GM23338 (cell line): Measurements from ENCODE around the gene PRC1.

ENCODE experiments used
- CREB1 ChIP-seq: fragments of 250-450 bp; sonication (Bioruptor Pico); IDR thresholded peaks from 2 replicates; pipeline ENCODE4 v1.5.0; 2020; ENCODE audit warnings: low read depth, mild to moderate bottlenecking, moderate library complexity
- CTCF ChIP-seq, 2 experiments: fragments of 200-600 bp in 1 of 2; sonication (generic) in 1 of 2; conservative IDR thresholded peaks; 2 replicates each; pipeline versions ENCODE4 v1.5.1 to v1.6.1; 2016 to 2017; ENCODE audit warnings: antibody characterized with exemption in 2 of 2, low read depth in 2 of 2, mild to moderate bottlenecking in 2 of 2, moderate library complexity in 1 of 2
- ETS1 ChIP-seq: IDR thresholded peaks from 2 replicates; pipeline ENCODE4 v1.6.1; 2016; ENCODE audit warnings: antibody characterized with exemption
- EZH2 ChIP-seq: fragments of 200-600 bp; sonication (generic); IDR thresholded peaks from one replicate; pipeline ENCODE4 v1.8.0; 2017; ENCODE audit warnings: antibody characterized with exemption, mild to moderate bottlenecking, low read depth; ENCODE audit not compliant: unreplicated experiment
- EZH2phosphoT487 ChIP-seq: fragments of 200-600 bp; sonication (generic); IDR thresholded peaks from one replicate; pipeline ENCODE4 v1.8.1; 2018; ENCODE audit warnings: antibody characterized with exemption; ENCODE audit not compliant: unreplicated experiment
- POLR2AphosphoS5 ChIP-seq: IDR thresholded peaks from 2 replicates; pipeline ENCODE4 v1.6.1; 2016; ENCODE audit warnings: antibody characterized with exemption, low read depth
- REST ChIP-seq: IDR thresholded peaks from one replicate; pipeline ENCODE4 v1.6.1; 2018; ENCODE audit warnings: antibody characterized with exemption; ENCODE audit not compliant: unreplicated experiment
- STAT1 ChIP-seq: IDR thresholded peaks from one replicate; pipeline ENCODE4 v1.6.1; 2016; ENCODE audit warnings: antibody characterized with exemption; ENCODE audit not compliant: unreplicated experiment

GRCh38 chr15:90941038-90941437 lies 53.3 kb downstream of the PRC1 start:
- TF ChIP-seq REST: no peak
- no peak for TF ChIP-seq EZH2
- no peak for TF ChIP-seq CTCF (conservative IDR thresholded peaks at IDR 0.05; ENCODE audit: low read depth in 2 of 2)
- TF ChIP-seq POLR2AphosphoS5: no peak
- no peak for TF ChIP-seq ETS1
- TF ChIP-seq EZH2phosphoT487: no peak
- no peak for TF ChIP-seq STAT1
- no peak for TF ChIP-seq CREB1 (CRISPR knock-in tag)
